IMR-90 (cell line): Measurements from ENCODE around the gene MTMR2. TPM values are rescaled to one million over a fixed set of nuclear protein-coding genes. Genes with fewer than 3 reads are reported as not detected.
A peak's percentile ranks its signal among the peaks of the same experiment; 100 is the strongest.

Source experiments
- ATAC-seq: fragments of 200-7000 bp; cut with Tn5 transposase; 2 replicates; pipeline ENCODE4 v1.9.1; 2020; ENCODE audit warnings: low read depth, mild to moderate bottlenecking, moderate library complexity
- BruUV-seq: library from RNA; stranded (reverse); fragments of 400-500 nt; replicated peaks from 2 replicates; lab custom pipeline; 2021; lab: Mats Ljungman, UMichigan
- CTCF ChIA-PET: fragments of 300-600 bp; formaldehyde crosslinking; extraction: SDS; loops from one replicate; lab custom pipeline; 2021; ENCODE audit warnings: antibody characterized with exemption; lab: Yijun Ruan, JAX
- POLR2A ChIA-PET: fragments of 300-600 bp; sonication (Branson Sonifier 250); formaldehyde crosslinking; loops from one replicate; lab custom pipeline; 2022; ENCODE audit warnings: antibody characterized with exemption; ENCODE audit not compliant: unreplicated experiment; lab: Charles Lee
- DNase-seq: peaks from one replicate; pipeline ENCODE4 v3.0.0; 2013
- H2AFZ ChIP-seq: replicated peaks from 2 replicates; pipeline ENCODE3; 2013; ENCODE audit warnings: low read length, mild to moderate bottlenecking; ENCODE audit not compliant: poor library complexity
- H2AK5ac ChIP-seq: 2 replicates; pipeline ENCODE4 v1.6.1; 2013; ENCODE audit warnings: low read depth, low read length, inconsistent platforms
- H2AK9ac ChIP-seq: replicated peaks from 2 replicates; pipeline ENCODE3; 2013; ENCODE audit warnings: mild to moderate bottlenecking, low read depth, low read length, moderate library complexity; ENCODE audit not compliant: poor library complexity
- H2BK120ac ChIP-seq: 2 replicates; pipeline ENCODE4 v1.6.1; 2013; ENCODE audit warnings: low read depth, low read length, inconsistent platforms
- H2BK15ac ChIP-seq: 3 replicates; pipeline ENCODE4 v1.6.1; 2013; ENCODE audit warnings: low read depth, low read length, inconsistent platforms
- H2BK20ac ChIP-seq: 2 replicates; pipeline ENCODE4 v1.6.1; 2013; ENCODE audit warnings: low read depth, mild to moderate bottlenecking, inconsistent platforms, low read length, moderate library complexity
- H2BK5ac ChIP-seq: 2 replicates; pipeline ENCODE4 v1.6.1; 2013; ENCODE audit warnings: mild to moderate bottlenecking, low read depth, low read length, inconsistent platforms; ENCODE audit not compliant: poor library complexity, severe bottlenecking
- H3K14ac ChIP-seq: replicated peaks from 2 replicates; pipeline ENCODE4 v1.6.1; 2013; ENCODE audit warnings: low read depth, low read length, inconsistent platforms
- H3K18ac ChIP-seq: 2 replicates; pipeline ENCODE4 v1.6.1; 2013; ENCODE audit warnings: low read depth, low read length, control low read depth
- H3K23ac ChIP-seq: 2 replicates; pipeline ENCODE4 v1.6.1; 2013; ENCODE audit warnings: low read depth, low read length, inconsistent platforms
- H3K27ac ChIP-seq: 2 replicates; pipeline ENCODE4 v1.5.1; 2013; ENCODE audit warnings: mild to moderate bottlenecking, control low read depth, low read length; ENCODE audit not compliant: insufficient read depth
- H3K27me3 ChIP-seq: 2 replicates; pipeline ENCODE4 v1.6.1; 2013; ENCODE audit warnings: low read length; ENCODE audit not compliant: control insufficient read depth, insufficient read depth
- H3K36me3 ChIP-seq: 2 replicates; pipeline ENCODE4 v1.6.1; 2013; ENCODE audit warnings: low read length, mixed read lengths; ENCODE audit not compliant: control insufficient read depth, insufficient read depth
- H3K4ac ChIP-seq: 2 replicates; pipeline ENCODE4 v1.6.1; 2013; ENCODE audit warnings: low read depth, low read length, inconsistent platforms
- H3K4me1 ChIP-seq: 2 replicates; pipeline ENCODE4 v1.6.1; 2013; ENCODE audit warnings: low read length, mixed read lengths; ENCODE audit not compliant: control insufficient read depth, insufficient read depth
- H3K4me2 ChIP-seq: 2 replicates; pipeline ENCODE4 v1.6.1; 2013; ENCODE audit warnings: low read depth, mild to moderate bottlenecking, control low read depth, low read length, moderate library complexity
- H3K4me3 ChIP-seq: 2 replicates; pipeline ENCODE4 v1.5.1; 2013; ENCODE audit warnings: low read depth, mild to moderate bottlenecking, control low read depth, low read length, moderate library complexity; ENCODE audit not compliant: insufficient read depth
- H3K56ac ChIP-seq: 2 replicates; pipeline ENCODE4 v1.6.1; 2013; ENCODE audit warnings: low read length, inconsistent platforms; ENCODE audit not compliant: insufficient read depth; ENCODE audit errors: extremely low read depth
- H3K79me1 ChIP-seq, 2 experiments: 2 replicates each; pipeline ENCODE4 v1.6.1; 2013; ENCODE audit warnings: low read length in 2 of 2, inconsistent platforms in 1 of 2, low read depth in 1 of 2
- H3K9ac ChIP-seq: 2 replicates; pipeline ENCODE4 v1.6.1; 2013; ENCODE audit warnings: low read depth, low read length, control low read depth
- H3K9me1 ChIP-seq: 2 replicates; pipeline ENCODE4 v1.6.1; 2013; ENCODE audit warnings: low read length, inconsistent platforms; ENCODE audit not compliant: insufficient read depth
- H3K9me3 ChIP-seq: 2 replicates; pipeline ENCODE4 v1.6.1; 2013; ENCODE audit warnings: low read length; ENCODE audit not compliant: control insufficient read depth, insufficient read depth
- H4K20me1 ChIP-seq: 2 replicates; pipeline ENCODE4 v1.6.1; 2013; ENCODE audit warnings: low read length, inconsistent platforms; ENCODE audit not compliant: insufficient read depth
- H4K5ac ChIP-seq: 2 replicates; pipeline ENCODE4 v1.6.1; 2013; ENCODE audit warnings: mild to moderate bottlenecking, low read depth, low read length, control low read depth
- H4K8ac ChIP-seq, 2 experiments: 2 replicates each; pipeline ENCODE4 v1.6.1; 2013; ENCODE audit warnings: low read depth in 2 of 2, low read length in 2 of 2, control low read depth in 1 of 2, inconsistent platforms in 1 of 2
- H4K91ac ChIP-seq: 2 replicates; pipeline ENCODE4 v1.6.1; 2013; ENCODE audit warnings: low read depth, low read length, inconsistent platforms; ENCODE audit not compliant: insufficient read depth
- CHD1 ChIP-seq: IDR thresholded peaks from 2 replicates; pipeline ENCODE4 v1.6.1; 2012; ENCODE audit warnings: low read depth, low read length, improper control_type of control experiment
- WGBS, 2 experiments: methylation state at CpG; one replicate each; pipeline versions ENCODE4 v1.1.5 to v1.1.7; 2013; ENCODE audit warnings: missing lambda C conversion rate in 2 of 2; ENCODE audit not compliant: insufficient read length in 1 of 2; ENCODE audit errors: extremely low coverage in 2 of 2; 5-methylcytosine and 5-hydroxymethylcytosine counted together
- dilution Hi-C: fragments of 300-500 bp; cut with HindIII; formaldehyde crosslinking; loops from one replicate; pipeline ENCODE4 v1.14.3; 2018; ENCODE audit warnings: low sequenced_read_pairs; ENCODE audit not compliant: unreplicated experiment
- in situ Hi-C: fragments of 300-500 bp; cut with MboI; formaldehyde crosslinking; loops from 3 replicates; pipeline ENCODE4 v1.14.3; 2019; ENCODE audit warnings: low sequenced_read_pairs, inconsistent platforms, mixed read lengths
- intact Hi-C: fragments of 100-400 bp; cut with micrococcal nuclease; formaldehyde crosslinking; loops from 2 replicates; pipeline ENCODE4 v1.10.0; 2022
- polyA plus RNA-seq, 3 experiments: library from polyadenylated mRNA; depleted of rRNA; stranded (reverse); fragments of >200 nt; gene quantifications; 2 replicates each; pipeline ENCODE4 v1.2.3, GENCODE V29; 2012; ENCODE audit warnings: low replicate concordance in 1 of 3
- total RNA-seq: library from RNA; depleted of rRNA; stranded (reverse); fragments of >200 nt; gene quantifications from 2 replicates; pipeline ENCODE4 v1.2.3, GENCODE V29; 2012
- TF ChIP-seq, protein P1 (sequence below): conservative IDR thresholded peaks from 2 replicates; pipeline ENCODE4 v1.5.1; 2012; ENCODE audit warnings: mild to moderate bottlenecking, low read depth, low read length, improper control_type of control experiment

The MTMR2 gene
- total and polyA plus RNA-seq, 2 of the 4 experiments (the other 2 are of a cell fraction) = 16.6 to 30.6 TPM

DNA sequence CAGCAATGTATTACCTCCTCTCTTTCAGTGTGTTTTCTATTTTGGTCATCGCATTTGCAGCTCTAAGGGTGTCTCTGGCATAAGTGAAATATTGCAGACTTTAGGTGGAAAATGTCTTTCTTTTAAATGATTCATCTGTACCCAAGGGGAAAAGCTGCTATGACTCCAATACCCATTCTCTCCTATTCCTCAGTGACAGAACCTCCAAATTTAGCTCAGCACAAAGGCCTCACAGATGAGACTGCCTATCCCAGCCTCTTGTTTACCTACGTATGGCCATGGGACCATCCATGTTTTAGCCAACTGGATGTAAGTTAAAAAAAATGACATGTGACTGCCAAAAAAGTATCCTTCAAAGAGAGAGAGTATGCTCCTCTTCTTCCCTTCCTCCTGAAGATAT is 7.9 kb downstream of the MTMR2 start:
- Histone ChIP-seq H2AK9ac (no peak overlapping the region), H4K8ac (no peak overlapping the region), H3K14ac (no peak overlapping the region), H3K18ac (no peak overlapping the region), H3K27me3 (no peaks in the 10 kb centered on the region), H3K4me2 (no peak overlapping the region), H3K9ac (no peak overlapping the region), H2BK20ac (no peak overlapping the region), H3K9me3 (no peaks in the 10 kb centered on the region), H2BK15ac (no peak overlapping the region), H2BK120ac (no peak overlapping the region), H3K4me1 (peaks cover 8% of the 10 kb centered on the region; the same call in 1 of the 2 replicates), H4K20me1 (peaks cover 8% of the 10 kb centered on the region; the same call in 1 of the 2 replicates), H3K79me1 (peaks cover 26 to 58% of the 10 kb centered on the region in 2 experiments), H2BK5ac (no peak overlapping the region), H3K4ac (0 out of 2 replicates have a peak overlapping the region, but pooled peaks have one; percentile 22), H3K4me3 (no peak overlapping the region), H3K9me1 (peaks cover 11% of the 10 kb centered on the region), H2AK5ac (no peak overlapping the region), H4K5ac (no peak overlapping the region), H4K91ac (no peak overlapping the region), H3K27ac (no peak overlapping the region), H3K56ac (no peak overlapping the region), H3K36me3 (no peaks in the 10 kb centered on the region), H2AFZ (no peak overlapping the region), H3K23ac (peak overlapping the region; percentile 55)
- TF ChIP-seq CHD1 = no peak
- TF ChIP-seq, protein P1, sequence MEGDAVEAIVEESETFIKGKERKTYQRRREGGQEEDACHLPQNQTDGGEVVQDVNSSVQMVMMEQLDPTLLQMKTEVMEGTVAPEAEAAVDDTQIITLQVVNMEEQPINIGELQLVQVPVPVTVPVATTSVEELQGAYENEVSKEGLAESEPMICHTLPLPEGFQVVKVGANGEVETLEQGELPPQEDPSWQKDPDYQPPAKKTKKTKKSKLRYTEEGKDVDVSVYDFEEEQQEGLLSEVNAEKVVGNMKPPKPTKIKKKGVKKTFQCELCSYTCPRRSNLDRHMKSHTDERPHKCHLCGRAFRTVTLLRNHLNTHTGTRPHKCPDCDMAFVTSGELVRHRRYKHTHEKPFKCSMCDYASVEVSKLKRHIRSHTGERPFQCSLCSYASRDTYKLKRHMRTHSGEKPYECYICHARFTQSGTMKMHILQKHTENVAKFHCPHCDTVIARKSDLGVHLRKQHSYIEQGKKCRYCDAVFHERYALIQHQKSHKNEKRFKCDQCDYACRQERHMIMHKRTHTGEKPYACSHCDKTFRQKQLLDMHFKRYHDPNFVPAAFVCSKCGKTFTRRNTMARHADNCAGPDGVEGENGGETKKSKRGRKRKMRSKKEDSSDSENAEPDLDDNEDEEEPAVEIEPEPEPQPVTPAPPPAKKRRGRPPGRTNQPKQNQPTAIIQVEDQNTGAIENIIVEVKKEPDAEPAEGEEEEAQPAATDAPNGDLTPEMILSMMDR = no peak
- intact Hi-C loops = no loop called here
- ChIA-PET POLR2A (no interaction called here), CTCF (no interaction called here)
- ATAC-seq (no peak), DNase-seq (no peak)
- BruUV-seq = no TSS peak
- dilution Hi-C loops = no loop called here
- in situ Hi-C loops = no loop called here
- no CpG with 5 or more reads among the region's 2 CpGs for WGBS, 2 experiments
